Mesothelial cell of epicardium (in vitro differentiated cells): ENCODE results near the gene TH. TPM values are rescaled to one million over a fixed set of nuclear protein-coding genes. Genes with fewer than 3 reads are reported as not detected.

ENCODE experiments used
- DNase-seq, 2 experiments: peaks; one replicate each; pipeline ENCODE4 v3.0.0; 2021; ENCODE audit warnings: low spot score in 2 of 2; ENCODE audit not compliant: unreplicated experiment in 2 of 2
- H3K27ac Mint-ChIP-seq: 2 replicates; pipeline ENCODE4 v1.8.0; 2021; ENCODE audit warnings: mixed read lengths
- H3K27me3 Mint-ChIP-seq: 2 replicates; pipeline ENCODE4 v1.8.0; 2021; ENCODE audit warnings: low read depth, mixed read lengths
- H3K36me3 Mint-ChIP-seq: 2 replicates; pipeline ENCODE4 v1.8.0; 2021; ENCODE audit warnings: mixed read lengths
- H3K4me1 Mint-ChIP-seq: 2 replicates; pipeline ENCODE4 v1.8.0; 2021; ENCODE audit warnings: mixed read lengths
- H3K4me3 Mint-ChIP-seq: 2 replicates; pipeline ENCODE4 v1.8.0; 2021; ENCODE audit warnings: mild to moderate bottlenecking, moderate library complexity, mixed read lengths
- H3K9me3 Mint-ChIP-seq: 2 replicates; pipeline ENCODE4 v1.8.0; 2021; ENCODE audit warnings: mixed read lengths
- CTCF ChIP-seq: fragments of 200-600 bp; sonication (generic); IDR thresholded peaks from one replicate; pipeline ENCODE4 v1.5.0; 2021; ENCODE audit warnings: antibody characterized with exemption; ENCODE audit not compliant: unreplicated experiment
- total RNA-seq: library from RNA; stranded (reverse); gene quantifications from 3 replicates; pipeline ENCODE4 v1.2.1, GENCODE V29; 2021

Gene TH
- total RNA-seq, 1 donor from 2014 or later: 1.4 TPM

GRCh38 chr11:2169005-2169378, 2.6 kb downstream of the TH start:
- Mint-ChIP-seq H3K36me3 (no peaks in the 10 kb centered on the region), H3K27ac (no peak overlapping the region), H3K4me1 (peaks cover 4% of the 10 kb centered on the region), H3K27me3 (no peaks in the 10 kb centered on the region), H3K4me3 (no peak overlapping the region), H3K9me3 (no peaks in the 10 kb centered on the region)
- TF ChIP-seq CTCF: no peak
- DNase-seq: no peak

- H3K4me1 Mint-ChIP-seq: peaks cover 4% of the 10 kb centered on the region
- DNase-seq: no peak
- no peak overlapping the region for H3K27ac Mint-ChIP-seq
- no peaks in the 10 kb centered on the region for H3K27me3 Mint-ChIP-seq
- H3K36me3 Mint-ChIP-seq: no peaks in the 10 kb centered on the region
- H3K9me3 Mint-ChIP-seq: no peaks in the 10 kb centered on the region
- no peak for TF ChIP-seq CTCF
- no peak overlapping the region for H3K4me3 Mint-ChIP-seq
Observed at GRCh38 chr11:2168286-2169004, 3.2 kb downstream of the TH start.

GRCh38 chr11:2167141-2168045, 4.2 kb downstream of the TH start:
- no peak for DNase-seq
- no peak for TF ChIP-seq CTCF
- peaks cover 2% of the 10 kb centered on the region for H3K4me1 Mint-ChIP-seq
- peaks cover 2% of the 10 kb centered on the region for H3K27me3 Mint-ChIP-seq
- no peak overlapping the region for H3K4me3 Mint-ChIP-seq
- no peaks in the 10 kb centered on the region for H3K9me3 Mint-ChIP-seq
- no peak overlapping the region for H3K27ac Mint-ChIP-seq
- H3K36me3 Mint-ChIP-seq: no peaks in the 10 kb centered on the region

- Mint-ChIP-seq H3K27me3 (peaks cover 2% of the 10 kb centered on the region), H3K4me3 (no peak overlapping the region), H3K4me1 (no peaks in the 10 kb centered on the region), H3K36me3 (no peaks in the 10 kb centered on the region), H3K27ac (no peak overlapping the region), H3K9me3 (no peaks in the 10 kb centered on the region)
- TF ChIP-seq CTCF: peak; percentile 66
- peak in 1 of 2 experiments; percentile 67 for DNase-seq
Observed at GRCh38 chr11:2166091-2166851, 5.3 kb downstream of the TH start.

- no peaks in the 10 kb centered on the region for H3K36me3 Mint-ChIP-seq
Observed at GRCh38 chr11:2165571-2165970, 6.0 kb downstream of the TH start.

More at GRCh38 chr11:2165571-2165970, 6.0 kb downstream of the TH start:
- no peaks in the 10 kb centered on the region for H3K9me3 Mint-ChIP-seq
- no peak for DNase-seq
- no peak overlapping the region for H3K4me3 Mint-ChIP-seq
- no peaks in the 10 kb centered on the region for H3K4me1 Mint-ChIP-seq
- peaks cover 2% of the 10 kb centered on the region for H3K27me3 Mint-ChIP-seq
- no peak for TF ChIP-seq CTCF
- no peak overlapping the region for H3K27ac Mint-ChIP-seq
